ENCODE results near the gene RRAGB. TPM values are rescaled to one million over a fixed set of nuclear protein-coding genes. Genes with fewer than 3 reads are reported as not detected.
"Not testable (repeated sequence)": the region's sequence is repeated elsewhere in the genome, so short reads cannot be mapped to it uniquely, and the experiment has no call there.

The RRAGB gene
- total RNA-seq, 4 donors from 2014 or later, result 25.9 to 48.8 (median 42.2) TPM

- H3K4me3 ChIP-seq, result no peak overlapping the region
- intact Hi-C loops (cut with DNase I; ENCODE audit: low total_unique reads), result no loop called here
- H3K9me3 ChIP-seq, result no peaks in the 10 kb centered on the region
- DNase-seq, result no peak
- H3K27me3 ChIP-seq, result no peaks in the 10 kb centered on the region
- H3K4me1 ChIP-seq, result no peaks in the 10 kb centered on the region
- H3K36me3 ChIP-seq, result no peaks in the 10 kb centered on the region
- TF ChIP-seq POLR2A (IDR thresholded peaks at IDR 0.05) (no peak), CTCF (IDR thresholded peaks at IDR 0.05) (no peak)
- H3K27ac ChIP-seq, result no peak overlapping the region
These were observed 25.1 kb downstream of the RRAGB start for GRCh38 chrX:55742649-55743048.

GRCh38 chrX:55748463-55748862, 30.9 kb downstream of the RRAGB start:
- H3K4me3 ChIP-seq; H3K27me3 ChIP-seq; H3K27ac ChIP-seq; DNase-seq; intact Hi-C loops (cut with DNase I; ENCODE audit: low total_unique reads); H3K36me3 ChIP-seq; H3K4me1 ChIP-seq; H3K9me3 ChIP-seq: not testable (repeated sequence)

- no peaks in the 10 kb centered on the region for H3K36me3 ChIP-seq
- H3K27ac ChIP-seq, result no peak overlapping the region
- no peaks in the 10 kb centered on the region for H3K27me3 ChIP-seq
- no peaks in the 10 kb centered on the region for H3K4me1 ChIP-seq
- intact Hi-C loops (cut with DNase I; ENCODE audit: low total_unique reads), result no loop called here
- H3K9me3 ChIP-seq, result no peaks in the 10 kb centered on the region
- TF ChIP-seq CTCF (IDR thresholded peaks at IDR 0.05) (no peak), POLR2A (IDR thresholded peaks at IDR 0.05) (no peak)
- no peak overlapping the region for H3K4me3 ChIP-seq
- DNase-seq, result no peak
These were observed 32.7 kb downstream of the RRAGB start for GRCh38 chrX:55750256-55750655.

GRCh38 chrX:55754861-55755294, 37.3 kb downstream of the RRAGB start:
- intact Hi-C loops (cut with DNase I; ENCODE audit: low total_unique reads), result no loop called here
- no peak for DNase-seq

GRCh38 chrX:55758033-55758432, 40.5 kb downstream of the RRAGB start:
- H3K9me3 ChIP-seq, result no peaks in the 10 kb centered on the region
- H3K36me3 ChIP-seq, result no peaks in the 10 kb centered on the region
- intact Hi-C loops (cut with DNase I; ENCODE audit: low total_unique reads), result no loop called here
- no peak overlapping the region for H3K27ac ChIP-seq
- TF ChIP-seq POLR2A (IDR thresholded peaks at IDR 0.05) (no peak), CTCF (IDR thresholded peaks at IDR 0.05) (no peak)
- H3K4me3 ChIP-seq, result no peak overlapping the region
- H3K27me3 ChIP-seq, result no peaks in the 10 kb centered on the region
- DNase-seq, result no peak
- H3K4me1 ChIP-seq, result no peaks in the 10 kb centered on the region

More at GRCh38 chrX:55754861-55755294, 37.3 kb downstream of the RRAGB start:
- Histone ChIP-seq H3K9me3 (no peaks in the 10 kb centered on the region), H3K27me3 (no peaks in the 10 kb centered on the region), H3K36me3 (no peaks in the 10 kb centered on the region), H3K4me1 (no peaks in the 10 kb centered on the region), H3K4me3 (no peak overlapping the region), H3K27ac (no peak overlapping the region)
- TF ChIP-seq POLR2A (IDR thresholded peaks at IDR 0.05), result no peak
- no peak for TF ChIP-seq CTCF (IDR thresholded peaks at IDR 0.05)

GRCh38 chrX:55759478-55759877, 41.9 kb downstream of the RRAGB start:
- no peaks in the 10 kb centered on the region for H3K9me3 ChIP-seq
- H3K4me3 ChIP-seq, result no peak overlapping the region
- no peak overlapping the region for H3K27ac ChIP-seq
- H3K4me1 ChIP-seq, result no peaks in the 10 kb centered on the region
- TF ChIP-seq POLR2A (IDR thresholded peaks at IDR 0.05), result no peak
- TF ChIP-seq CTCF (IDR thresholded peaks at IDR 0.05), result no peak
- H3K36me3 ChIP-seq, result no peaks in the 10 kb centered on the region
- intact Hi-C loops (cut with DNase I; ENCODE audit: low total_unique reads), result no loop called here
- no peak for DNase-seq
- H3K27me3 ChIP-seq, result no peaks in the 10 kb centered on the region

Data from uterus (tissue), 4 donors.